Skeletal muscle satellite cell (primary cell): ENCODE measurements around the gene RIMBP2.

ENCODE experiments used
- H3K27me3 ChIP-seq: 2 replicates; pipeline ENCODE4 v1.7.0; 2013; ENCODE audit warnings: low read length; ENCODE audit not compliant: control insufficient read depth, insufficient read depth
- H3K36me3 ChIP-seq: 2 replicates; pipeline ENCODE4 v1.7.0; 2013; ENCODE audit warnings: mild to moderate bottlenecking, control low read depth, low read length; ENCODE audit not compliant: insufficient read depth
- H3K4me1 ChIP-seq: 2 replicates; pipeline ENCODE4 v1.7.0; 2013; ENCODE audit warnings: low read length; ENCODE audit not compliant: control insufficient read depth, insufficient read depth
- H3K4me2 ChIP-seq: 2 replicates; pipeline ENCODE4 v1.7.0; 2013; ENCODE audit warnings: mild to moderate bottlenecking, low read length
- H3K4me3 ChIP-seq: 2 replicates; pipeline ENCODE4 v1.7.0; 2013; ENCODE audit warnings: low read length
- H3K9ac ChIP-seq: 2 replicates; pipeline ENCODE4 v1.7.0; 2013; ENCODE audit warnings: mild to moderate bottlenecking, low read depth, low read length, moderate library complexity
- H3K9me3 ChIP-seq: replicated peaks from 2 replicates; pipeline ENCODE4 v1.7.0; 2013; ENCODE audit warnings: mild to moderate bottlenecking, control low read depth, low read length

RIMBP2 gene

DNA sequence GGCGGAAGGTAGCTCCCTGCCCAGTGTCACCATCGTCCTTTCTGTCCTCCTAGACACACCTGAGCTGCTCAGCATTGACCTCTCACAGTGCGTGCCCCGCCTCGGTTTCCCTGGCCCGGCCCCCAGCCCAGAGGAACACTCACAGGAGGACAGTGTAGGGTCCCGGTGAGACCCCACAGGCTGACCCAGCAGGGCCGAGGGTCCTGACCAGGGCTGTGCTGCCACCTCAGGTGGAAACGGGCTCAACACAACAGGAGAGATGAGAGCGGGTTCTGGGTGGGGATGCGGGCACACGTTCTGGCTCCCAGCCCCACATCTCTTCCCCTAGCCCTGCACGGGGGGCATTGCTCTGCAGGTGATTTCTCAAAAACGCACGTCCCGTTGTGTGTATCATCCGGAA, 280.3 kb downstream of the RIMBP2 start:
- no peaks in the 10 kb centered on the region for H3K4me1 ChIP-seq
- no peak overlapping the region for H3K4me3 ChIP-seq
- H3K9me3 ChIP-seq, result peaks cover 19% of the 10 kb centered on the region
- H3K4me2 ChIP-seq, result no peak overlapping the region
- H3K27me3 ChIP-seq, result no peaks in the 10 kb centered on the region
- H3K36me3 ChIP-seq, result no peaks in the 10 kb centered on the region
- H3K9ac ChIP-seq, result no peak overlapping the region

DNA sequence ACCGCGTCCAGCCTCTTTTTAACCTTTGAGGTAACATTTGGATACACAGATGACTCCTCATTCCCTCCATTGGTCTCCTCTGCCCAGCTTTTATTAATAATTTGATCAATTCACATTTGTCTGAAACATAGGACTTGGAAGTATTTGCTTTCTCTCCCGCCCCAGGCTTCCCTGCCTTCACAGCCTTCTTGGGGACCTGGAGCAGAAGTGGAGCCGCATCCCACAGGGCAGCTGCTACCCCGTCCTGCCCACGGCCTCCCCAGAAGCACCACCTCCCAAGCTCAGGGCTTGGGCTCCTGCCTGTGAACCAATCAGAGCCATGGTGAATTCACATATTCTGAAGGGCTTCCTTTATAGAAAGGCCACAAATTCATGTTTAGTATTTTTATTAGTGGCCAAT, 280.8 kb downstream of the RIMBP2 start:
- Histone ChIP-seq H3K4me1 (no peaks in the 10 kb centered on the region), H3K9me3 (peaks cover 19% of the 10 kb centered on the region), H3K4me3 (no peak overlapping the region), H3K27me3 (no peaks in the 10 kb centered on the region), H3K4me2 (no peak overlapping the region), H3K36me3 (no peaks in the 10 kb centered on the region), H3K9ac (no peak overlapping the region)

DNA sequence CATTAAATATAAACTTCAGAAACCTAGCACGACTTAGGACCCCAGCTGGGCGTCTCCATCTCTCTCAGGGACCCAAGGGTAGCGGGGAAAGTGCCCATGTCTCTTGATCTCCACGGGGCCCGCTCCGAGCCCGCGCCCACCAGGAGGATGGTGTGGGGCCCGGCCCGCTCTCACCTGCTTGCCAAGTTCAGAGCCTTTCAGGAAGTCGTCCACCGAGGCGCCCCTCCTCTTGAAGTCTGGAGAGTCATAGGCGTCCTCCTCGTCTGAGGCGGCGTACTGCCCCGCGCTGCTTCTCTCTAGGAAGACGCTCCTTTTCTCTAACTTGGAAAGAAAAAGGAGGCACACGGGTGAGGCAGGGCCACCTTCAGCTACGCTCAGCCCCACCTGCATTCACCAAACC, 281.5 kb downstream of the RIMBP2 start:
- no peaks in the 10 kb centered on the region for H3K36me3 ChIP-seq
- H3K4me2 ChIP-seq, result no peak overlapping the region
- no peak overlapping the region for H3K4me3 ChIP-seq
- H3K27me3 ChIP-seq, result no peaks in the 10 kb centered on the region
- no peaks in the 10 kb centered on the region for H3K4me1 ChIP-seq
- H3K9me3 ChIP-seq, result peaks cover 22% of the 10 kb centered on the region
- H3K9ac ChIP-seq, result no peak overlapping the region

DNA sequence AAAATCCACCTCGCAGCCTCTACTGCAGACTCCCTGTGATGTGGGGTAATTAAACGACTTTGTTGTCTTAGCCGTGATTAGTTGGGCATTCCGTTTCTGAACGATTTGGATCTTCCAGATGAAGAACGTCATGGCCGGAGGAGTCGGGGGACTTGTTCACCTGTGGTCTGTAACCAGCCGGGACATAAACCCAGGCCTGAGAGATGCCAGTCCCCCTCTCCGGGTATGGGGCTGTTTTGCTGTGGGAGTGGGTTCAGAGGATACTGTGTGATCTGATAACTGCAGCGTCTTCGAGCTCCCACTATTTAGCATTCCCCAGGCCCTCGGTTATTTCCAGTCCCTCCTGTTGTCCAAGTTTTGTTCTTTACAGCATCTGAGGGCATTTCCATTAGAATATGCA, 282.3 kb downstream of the RIMBP2 start:
- H3K4me3 ChIP-seq, result no peak overlapping the region
- H3K9ac ChIP-seq, result no peak overlapping the region
- no peaks in the 10 kb centered on the region for H3K36me3 ChIP-seq

DNA sequence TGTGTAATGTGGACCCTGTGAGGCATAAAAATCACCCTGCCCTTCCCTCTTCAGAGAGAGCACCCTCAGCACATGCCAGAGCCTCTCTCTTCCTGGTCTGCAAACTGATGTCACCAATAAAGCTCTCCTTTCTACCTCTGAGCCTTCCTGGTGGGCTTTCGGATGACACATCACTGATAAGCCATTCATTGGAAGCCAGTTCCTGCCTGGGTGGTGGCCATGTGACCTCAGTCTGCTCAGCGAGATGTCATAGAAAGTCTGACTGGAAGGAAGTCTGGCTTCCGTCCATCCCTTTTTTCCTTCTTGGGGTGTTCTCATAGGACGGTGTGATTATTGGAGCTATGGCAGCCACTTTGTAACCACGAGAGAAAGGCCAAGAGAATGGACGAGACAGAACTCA, 282.7 kb downstream of the RIMBP2 start:
- no peaks in the 10 kb centered on the region for H3K4me1 ChIP-seq
- no peak overlapping the region for H3K4me2 ChIP-seq
- peaks cover 22% of the 10 kb centered on the region for H3K9me3 ChIP-seq
- no peaks in the 10 kb centered on the region for H3K27me3 ChIP-seq
- no peak overlapping the region for H3K4me3 ChIP-seq
- H3K9ac ChIP-seq, result no peak overlapping the region
- H3K36me3 ChIP-seq, result no peaks in the 10 kb centered on the region

More for the DNA sequence above, 282.3 kb downstream of the RIMBP2 start:
- Histone ChIP-seq H3K9me3 (peaks cover 22% of the 10 kb centered on the region), H3K4me1 (no peaks in the 10 kb centered on the region), H3K4me2 (no peak overlapping the region), H3K27me3 (no peaks in the 10 kb centered on the region)

DNA sequence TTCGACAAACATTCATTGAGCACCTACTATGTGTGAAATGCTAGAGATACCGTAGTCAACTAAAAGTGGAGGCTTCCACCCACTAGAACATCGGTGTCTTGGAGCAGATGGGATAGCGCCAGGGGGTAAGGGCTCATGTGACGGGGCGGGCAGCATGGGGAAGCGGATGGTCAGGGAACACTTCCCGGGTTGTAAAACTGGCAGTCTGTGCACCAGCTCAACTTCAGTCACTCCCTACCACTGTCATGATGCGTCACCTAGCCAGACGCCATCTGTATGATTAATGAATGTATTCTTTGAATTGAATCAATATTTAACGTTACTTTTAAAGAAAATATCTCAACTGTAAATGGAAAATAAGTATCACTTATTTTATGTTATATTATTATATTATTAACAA, 284.9 kb downstream of the RIMBP2 start:
- H3K4me1 ChIP-seq, result no peaks in the 10 kb centered on the region
- no peaks in the 10 kb centered on the region for H3K36me3 ChIP-seq
- no peak overlapping the region for H3K4me3 ChIP-seq
- H3K9ac ChIP-seq, result no peak overlapping the region
- peaks cover 26% of the 10 kb centered on the region for H3K9me3 ChIP-seq
- no peak overlapping the region for H3K4me2 ChIP-seq
- H3K27me3 ChIP-seq, result no peaks in the 10 kb centered on the region

DNA sequence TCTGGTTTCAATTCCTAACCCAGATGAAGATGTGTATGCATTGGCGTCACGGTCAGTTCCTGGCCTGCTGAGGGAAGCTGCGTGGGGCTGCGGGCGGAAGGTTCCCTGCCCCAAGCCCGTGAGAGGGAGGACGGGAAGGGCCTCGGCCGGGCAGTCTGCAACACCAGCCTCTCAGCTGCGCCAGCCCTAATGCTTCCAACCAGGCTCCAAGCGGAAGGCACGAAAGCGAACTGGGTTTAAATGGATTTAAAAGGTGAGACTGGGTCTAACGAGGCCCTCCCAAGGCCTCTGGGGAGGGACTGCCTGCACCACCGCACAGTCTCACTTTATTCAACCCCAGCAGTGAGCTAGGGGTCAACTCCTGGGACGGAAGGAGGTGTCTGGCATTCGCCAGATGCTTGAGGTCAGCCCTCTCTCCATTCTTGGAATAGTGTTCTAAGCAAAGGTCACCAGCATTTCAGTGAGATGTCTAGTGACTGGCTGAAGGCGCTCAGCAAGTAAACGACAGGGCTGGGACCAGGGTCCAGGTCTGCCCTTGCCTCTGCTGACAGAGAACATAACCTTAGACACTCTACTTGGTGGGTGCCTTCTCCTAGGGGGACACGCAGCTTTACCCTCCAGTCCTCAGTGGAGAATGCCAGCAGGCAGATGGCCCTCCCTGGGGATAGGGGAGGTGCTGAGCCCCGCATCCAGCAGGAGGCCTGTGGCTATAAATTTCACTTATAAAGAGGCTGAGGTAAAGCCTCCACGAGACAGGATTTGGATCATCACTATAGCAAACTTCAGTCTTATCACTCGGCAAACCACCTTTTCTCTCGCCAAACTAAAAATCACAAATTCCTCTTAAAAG, 286.2 kb downstream of the RIMBP2 start:
- no peaks in the 10 kb centered on the region for H3K36me3 ChIP-seq
- H3K9me3 ChIP-seq, result peaks cover 33% of the 10 kb centered on the region
- H3K4me1 ChIP-seq, result no peaks in the 10 kb centered on the region
- no peak overlapping the region for H3K4me2 ChIP-seq
- H3K9ac ChIP-seq, result no peak overlapping the region
- no peaks in the 10 kb centered on the region for H3K27me3 ChIP-seq
- H3K4me3 ChIP-seq, result no peak overlapping the region

DNA sequence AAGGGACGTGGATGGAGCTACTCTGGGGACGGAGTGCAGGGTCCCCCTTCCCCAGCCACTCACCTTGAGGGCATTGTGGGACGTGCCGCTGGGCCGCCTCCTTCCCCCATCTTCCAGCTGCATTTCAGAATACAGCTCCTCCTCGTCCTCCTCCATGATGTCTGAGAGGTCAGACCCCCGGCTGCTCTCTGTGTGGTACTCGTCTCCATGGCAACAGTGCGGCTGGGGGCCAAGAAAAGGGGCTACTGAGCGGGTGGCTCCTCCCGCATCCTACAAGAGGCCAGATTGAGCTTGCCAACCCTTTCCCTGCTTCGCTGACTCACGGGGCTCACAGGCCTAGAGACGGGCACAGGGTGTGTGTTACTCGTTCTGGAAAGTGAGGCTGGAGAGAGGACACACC, 288.0 kb downstream of the RIMBP2 start:
- Histone ChIP-seq H3K9me3 (peaks cover 21% of the 10 kb centered on the region), H3K27me3 (no peaks in the 10 kb centered on the region), H3K4me2 (no peak overlapping the region), H3K4me3 (no peak overlapping the region), H3K4me1 (no peaks in the 10 kb centered on the region), H3K36me3 (no peaks in the 10 kb centered on the region), H3K9ac (no peak overlapping the region)

DNA sequence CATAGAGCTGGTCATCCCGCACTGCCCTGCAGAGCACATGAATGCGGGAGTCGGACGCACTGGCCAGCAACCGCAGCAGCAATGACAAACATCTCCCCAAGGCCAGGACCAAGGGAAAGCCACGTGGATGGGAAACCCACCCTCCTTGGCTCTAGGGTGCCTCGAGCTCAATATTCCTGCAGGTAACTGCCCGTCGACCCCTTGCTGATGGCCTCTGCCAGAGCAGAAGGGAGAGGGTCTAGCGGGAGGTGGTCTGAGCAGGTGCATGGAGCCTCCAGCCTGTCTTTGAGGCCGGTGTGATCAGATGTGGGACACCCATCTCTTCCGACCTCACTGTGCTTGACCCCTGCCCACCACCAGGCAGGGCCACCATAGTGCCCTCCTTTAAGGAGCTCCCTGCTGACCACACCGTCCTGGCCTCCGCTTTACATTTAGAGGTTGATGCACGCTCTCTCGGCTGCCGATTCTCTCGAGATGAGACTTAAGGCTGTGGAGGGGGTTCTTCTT, 288.7 kb downstream of the RIMBP2 start:
- Histone ChIP-seq H3K9me3 (peaks cover 21% of the 10 kb centered on the region), H3K36me3 (no peaks in the 10 kb centered on the region), H3K4me2 (no peak overlapping the region), H3K4me3 (no peak overlapping the region), H3K9ac (no peak overlapping the region), H3K4me1 (no peaks in the 10 kb centered on the region), H3K27me3 (no peaks in the 10 kb centered on the region)

DNA sequence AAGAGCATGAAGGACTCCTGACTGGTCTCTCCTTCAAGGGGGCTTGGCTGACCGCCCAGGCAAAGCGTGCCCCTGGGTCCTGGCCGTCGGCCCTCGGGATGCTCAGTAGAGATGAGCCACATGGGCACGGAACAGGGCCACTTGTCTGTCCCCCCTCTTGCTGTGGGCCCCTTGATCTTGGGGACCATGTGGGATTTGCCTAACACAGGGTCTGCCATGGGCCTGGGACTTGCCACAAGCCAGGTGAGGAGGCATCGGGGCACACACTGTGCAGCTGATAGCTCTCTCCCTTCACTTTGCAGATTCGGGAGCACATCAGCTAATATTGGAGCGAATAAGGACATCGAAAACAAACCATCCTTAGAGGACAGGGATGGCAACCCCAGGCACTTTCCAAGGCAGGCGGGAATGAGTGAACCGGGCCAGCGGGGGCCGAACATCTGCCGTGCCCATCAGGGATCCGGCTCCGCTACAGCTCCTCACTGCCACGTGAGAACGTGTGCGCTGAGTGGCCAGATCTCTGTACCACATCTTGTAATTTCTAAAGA, 290.3 kb downstream of the RIMBP2 start:
- Histone ChIP-seq H3K27me3 (no peaks in the 10 kb centered on the region), H3K4me2 (no peak overlapping the region), H3K9ac (no peak overlapping the region)

DNA sequence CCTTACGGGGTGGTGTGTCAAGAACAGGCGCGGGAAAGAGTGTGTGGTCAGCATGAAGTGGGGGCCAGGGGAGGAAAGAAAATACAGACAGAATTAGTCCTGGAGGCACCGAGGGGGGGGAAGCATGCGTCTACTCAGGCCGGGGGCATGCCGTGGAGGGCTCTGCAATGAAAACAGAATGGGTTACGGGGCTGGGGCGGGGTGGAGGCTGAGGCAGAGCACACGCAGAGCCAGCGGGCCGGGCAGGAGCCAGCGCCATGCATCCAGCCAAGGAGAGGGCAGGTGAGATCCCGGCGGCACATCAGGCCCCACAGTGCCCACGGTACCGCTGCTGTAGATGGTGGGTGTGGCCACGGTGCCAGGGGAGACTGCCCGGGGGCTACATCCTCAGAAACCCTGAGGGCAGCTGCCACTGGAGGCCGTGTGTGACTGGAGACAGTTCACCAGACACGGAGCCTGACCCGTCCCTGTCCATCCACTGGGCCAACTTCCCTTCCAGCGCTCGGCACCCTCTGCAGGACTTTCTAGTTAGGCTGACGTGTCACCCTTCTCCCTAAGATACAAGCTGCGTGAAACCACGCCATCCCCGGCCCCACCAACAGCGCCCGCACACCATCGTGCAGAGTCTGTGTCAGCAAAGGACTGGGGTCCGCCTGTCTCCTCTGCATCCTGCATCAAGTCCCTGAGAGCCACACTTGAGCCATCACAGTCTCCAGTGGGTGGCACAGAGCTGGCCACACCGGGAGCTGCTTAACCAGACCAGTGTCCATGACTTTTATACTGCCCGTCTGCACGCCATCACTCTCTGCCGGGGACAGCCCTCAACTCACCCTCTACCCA, 291.0 kb downstream of the RIMBP2 start:
- H3K9me3 ChIP-seq, result peaks cover 19% of the 10 kb centered on the region
- no peaks in the 10 kb centered on the region for H3K36me3 ChIP-seq
- H3K4me2 ChIP-seq, result no peak overlapping the region
- no peak overlapping the region for H3K9ac ChIP-seq
- H3K27me3 ChIP-seq, result no peaks in the 10 kb centered on the region
- H3K4me1 ChIP-seq, result no peaks in the 10 kb centered on the region
- H3K4me3 ChIP-seq, result no peak overlapping the region

More for the DNA sequence above, 290.3 kb downstream of the RIMBP2 start:
- peaks cover 20% of the 10 kb centered on the region for H3K9me3 ChIP-seq
- no peaks in the 10 kb centered on the region for H3K4me1 ChIP-seq
- no peak overlapping the region for H3K4me3 ChIP-seq
- H3K36me3 ChIP-seq, result no peaks in the 10 kb centered on the region
